ENCODE data around the gene LTB4R. TPM values are rescaled to one million over a fixed set of nuclear protein-coding genes. Genes with fewer than 3 reads are reported as not detected.

The LTB4R gene
- total and polyA plus RNA-seq, 5 donors = 1.6 to 3.1 (median 2.3) TPM

GRCh38 chr14:24366413-24366720 lies 55.1 kb downstream of the LTB4R start:
- H3K9me3 ChIP-seq (ENCODE audit: control insufficient read depth, low read length) = no peaks in the 10 kb centered on the region
- ATAC-seq = no peak
- H3K27me3 ChIP-seq (ENCODE audit: control insufficient read depth, insufficient read depth) = no peaks in the 10 kb centered on the region
- H3K4me3 ChIP-seq (ENCODE audit: low read length) = peak overlapping the region; percentile 83
- 8% methylated on average over 16 of the region's 16 CpGs for WGBS
- no peak for DNase-seq
- H3K4me1 ChIP-seq (ENCODE audit: control insufficient read depth, insufficient read depth, low read length) = no peaks in the 10 kb centered on the region
- intact Hi-C loops (cut with DNase I) = loop anchor here (2.0 to 10.0 kb wide), 4 partner anchors 46 to 68 kb away; no protein-coding TSS in a partner anchor
- H3K27ac ChIP-seq (ENCODE audit: low read length) = peak overlapping the region; percentile 95

- H3K4me1 ChIP-seq (ENCODE audit: control insufficient read depth, insufficient read depth, low read length) = no peaks in the 10 kb centered on the region
- 2% methylated on average over 40 of the region's 40 CpGs for WGBS
Measured at GRCh38 chr14:24366721-24367513, 55.6 kb downstream of the LTB4R start.

More at GRCh38 chr14:24366721-24367513, 55.6 kb downstream of the LTB4R start:
- H3K27me3 ChIP-seq (ENCODE audit: control insufficient read depth, insufficient read depth) = no peaks in the 10 kb centered on the region
- H3K4me3 ChIP-seq (ENCODE audit: low read length) = peak overlapping the region; percentile 83
- H3K9me3 ChIP-seq (ENCODE audit: control insufficient read depth, low read length) = no peaks in the 10 kb centered on the region
- H3K27ac ChIP-seq (ENCODE audit: low read length) = peak overlapping the region; percentile 95
- peak; percentile 87 to 88 for ATAC-seq
- DNase-seq = peak; percentile 93 to 97 (median 96)
- intact Hi-C loops (cut with DNase I) = loop anchor here (2.0 to 10.0 kb wide), 4 partner anchors 45 to 68 kb away; no protein-coding TSS in a partner anchor

Other genes with a start within 250 kb of the LTB4R start
Only the 30 nearest of the 33 such genes appear.
- gene DCAF11, start 196.7 kb upstream of the LTB4R start, total RNA-seq = 10 to 100 TPM; 50.6 to 70.7 (median 62.6) TPM
- gene DCAF11, start 196.7 kb upstream of the LTB4R start, polyA plus RNA-seq = 33.1 TPM
- gene NRL, start 196.6 kb upstream of the LTB4R start, total RNA-seq = 1 to 10 TPM in 3 of 4 donors, under 1 TPM in 1; 0.79 to 2.9 (median 2.4) TPM
- gene NRL, start 196.6 kb upstream of the LTB4R start, polyA plus RNA-seq = 2.6 TPM
- gene FITM1, start 180.8 kb upstream of the LTB4R start, total RNA-seq = 100 to 1,000 TPM in 3 of 4 donors, 10 to 100 TPM in 1; 87.4 to 178 (median 134) TPM
- gene FITM1, start 180.8 kb upstream of the LTB4R start, polyA plus RNA-seq = 224 TPM
- gene PSME1, start 175.3 kb upstream of the LTB4R start, total RNA-seq = 100 to 1,000 TPM in 3 of 4 donors, 10 to 100 TPM in 1; 99.8 to 112 (median 103) TPM
- gene PSME1, start 175.3 kb upstream of the LTB4R start, polyA plus RNA-seq = 141 TPM
- gene EMC9, start 169.9 kb upstream of the LTB4R start, total RNA-seq = 10 to 100 TPM; 17.2 to 18.9 (median 18.1) TPM
- 21.2 TPM for gene EMC9, start 169.9 kb upstream of the LTB4R start, polyA plus RNA-seq
- gene PSME2, start 164.9 kb upstream of the LTB4R start, total RNA-seq = 10 to 100 TPM; 62.7 to 90.6 (median 67.6) TPM
- 102 TPM for gene PSME2, start 164.9 kb upstream of the LTB4R start, polyA plus RNA-seq
- 10 to 100 TPM; 29.2 to 48.4 (median 42.6) TPM for gene RNF31, start 164.0 kb upstream of the LTB4R start, total RNA-seq
- gene RNF31, start 164.0 kb upstream of the LTB4R start, polyA plus RNA-seq = 27.6 TPM
- 100 to 1,000 TPM in 1 of 4 donors, 10 to 100 TPM in 3; 47.5 to 103 (median 59.0) TPM for gene IRF9, start 150.2 kb upstream of the LTB4R start, total RNA-seq
- 44.5 TPM for gene IRF9, start 150.2 kb upstream of the LTB4R start, polyA plus RNA-seq
- gene REC8, start 139.4 kb upstream of the LTB4R start, total RNA-seq = 1 to 10 TPM; 1.9 to 5.8 (median 3.2) TPM
- 4.1 TPM for gene REC8, start 139.4 kb upstream of the LTB4R start, polyA plus RNA-seq
- 10 to 100 TPM; 10.2 to 22.5 (median 12.1) TPM for gene IPO4, start 122.7 kb upstream of the LTB4R start, total RNA-seq
- gene IPO4, start 122.7 kb upstream of the LTB4R start, polyA plus RNA-seq = 4.1 TPM
- gene TM9SF1, start 116.1 kb upstream of the LTB4R start, total RNA-seq = 10 to 100 TPM; 26.4 to 37.6 (median 30.4) TPM
- gene TM9SF1, start 116.1 kb upstream of the LTB4R start, polyA plus RNA-seq = 14.8 TPM
- under 1 TPM in 2 of 4 donors, not detected in 2; 0.18 to 0.37 TPM for gene TSSK4, start 105.8 kb upstream of the LTB4R start, total RNA-seq
- gene TSSK4, start 105.8 kb upstream of the LTB4R start, polyA plus RNA-seq = not detected
- 10 to 100 TPM; 35.2 to 49.3 (median 39.5) TPM for gene CHMP4A, start 98.0 kb upstream of the LTB4R start, total RNA-seq
- gene CHMP4A, start 98.0 kb upstream of the LTB4R start, polyA plus RNA-seq = 56.3 TPM
- gene MDP1, start 95.4 kb upstream of the LTB4R start, total RNA-seq = 10 to 100 TPM; 15.7 to 21.8 (median 18.8) TPM
- gene MDP1, start 95.4 kb upstream of the LTB4R start, polyA plus RNA-seq = 26.8 TPM
- gene NEDD8, start 79.1 kb upstream of the LTB4R start, total RNA-seq = 100 to 1,000 TPM; 167 to 190 (median 183) TPM
- 302 TPM for gene NEDD8, start 79.1 kb upstream of the LTB4R start, polyA plus RNA-seq
- gene GMPR2, start 78.6 kb upstream of the LTB4R start, total RNA-seq = 10 to 100 TPM; 32.4 to 45.4 (median 34.6) TPM
- 30.3 TPM for gene GMPR2, start 78.6 kb upstream of the LTB4R start, polyA plus RNA-seq
- 10 to 100 TPM; 38.9 to 45.9 (median 45.3) TPM for gene TINF2, start 68.9 kb upstream of the LTB4R start, total RNA-seq
- gene TINF2, start 68.9 kb upstream of the LTB4R start, polyA plus RNA-seq = 23.0 TPM
- 1 to 10 TPM in 1 of 4 donors, under 1 TPM in 3; 0.36 to 2.0 (median 0.58) TPM for gene TGM1, start 48.3 kb upstream of the LTB4R start, total RNA-seq
- 0.16 TPM for gene TGM1, start 48.3 kb upstream of the LTB4R start, polyA plus RNA-seq
- gene RABGGTA, start 39.9 kb upstream of the LTB4R start, total RNA-seq = 10 to 100 TPM; 18.1 to 21.4 (median 20.8) TPM
- gene RABGGTA, start 39.9 kb upstream of the LTB4R start, polyA plus RNA-seq = 20.7 TPM
- 10 to 100 TPM in 2 of 4 donors, 1 to 10 TPM in 2; 5.9 to 12.0 (median 10.4) TPM for gene DHRS1, start 11.7 kb upstream of the LTB4R start, total RNA-seq
- gene DHRS1, start 11.7 kb upstream of the LTB4R start, polyA plus RNA-seq = 7.2 TPM
- 10 to 100 TPM; 19.2 to 20.3 (median 19.6) TPM for gene NOP9, start 11.7 kb upstream of the LTB4R start, total RNA-seq
- gene NOP9, start 11.7 kb upstream of the LTB4R start, polyA plus RNA-seq = 9.6 TPM
- 1 to 10 TPM; 5.8 to 8.5 (median 6.9) TPM for gene CIDEB, start 3.5 kb upstream of the LTB4R start, total RNA-seq
- 3.6 TPM for gene CIDEB, start 3.5 kb upstream of the LTB4R start, polyA plus RNA-seq
- gene LTB4R2, start 1.4 kb upstream of the LTB4R start, total RNA-seq = 1 to 10 TPM; 1.2 to 2.1 (median 1.4) TPM
- gene LTB4R2, start 1.4 kb upstream of the LTB4R start, polyA plus RNA-seq = 0.66 TPM
- gene ADCY4, start 23.6 kb downstream of the LTB4R start, total RNA-seq = 10 to 100 TPM; 24.1 to 45.3 (median 32.8) TPM
- gene ADCY4, start 23.6 kb downstream of the LTB4R start, polyA plus RNA-seq = 33.4 TPM
- 1 to 10 TPM; 2.9 to 7.0 (median 6.4) TPM for gene RIPK3, start 28.5 kb downstream of the LTB4R start, total RNA-seq
- 3.8 TPM for gene RIPK3, start 28.5 kb downstream of the LTB4R start, polyA plus RNA-seq
- gene NFATC4, start 56.7 kb downstream of the LTB4R start, total RNA-seq = 10 to 100 TPM; 15.7 to 40.0 (median 31.0) TPM
- 25.8 TPM for gene NFATC4, start 56.7 kb downstream of the LTB4R start, polyA plus RNA-seq
- 10 to 100 TPM in 2 of 4 donors, 1 to 10 TPM in 2; 9.3 to 12.0 (median 10.5) TPM for gene NYNRIN, start 87.5 kb downstream of the LTB4R start, total RNA-seq
- gene NYNRIN, start 87.5 kb downstream of the LTB4R start, polyA plus RNA-seq = 5.1 TPM
- gene CBLN3, start 118.2 kb downstream of the LTB4R start, total RNA-seq = 1 to 10 TPM; 1.6 to 3.1 (median 2.7) TPM
- gene CBLN3, start 118.2 kb downstream of the LTB4R start, polyA plus RNA-seq = 1.3 TPM
- gene KHNYN, start 118.5 kb downstream of the LTB4R start, total RNA-seq = 10 to 100 TPM; 23.4 to 27.7 (median 26.0) TPM
- gene KHNYN, start 118.5 kb downstream of the LTB4R start, polyA plus RNA-seq = 19.1 TPM
- gene SDR39U1, start 131.3 kb downstream of the LTB4R start, total RNA-seq = 100 to 1,000 TPM in 1 of 4 donors, 10 to 100 TPM in 3; 74.6 to 101 (median 94.4) TPM
- 128 TPM for gene SDR39U1, start 131.3 kb downstream of the LTB4R start, polyA plus RNA-seq

Data from right cardiac atrium (tissue), 5 donors.